Mesodermal cell (in vitro differentiated cells): ENCODE measurements around the gene SULF2.
"Not testable (repeated sequence)": the region's sequence is repeated elsewhere in the genome, so short reads cannot be mapped to it uniquely, and the experiment has no call there.

ENCODE experiments used
- H3K27ac ChIP-seq: 2 replicates; pipeline ENCODE4 v1.7.0; 2013; ENCODE audit warnings: mild to moderate bottlenecking, low read depth, low read length, moderate library complexity; ENCODE audit not compliant: severe bottlenecking
- H3K36me3 ChIP-seq: 2 replicates; pipeline ENCODE4 v1.7.1; 2013; ENCODE audit warnings: mild to moderate bottlenecking, low read length, moderate library complexity; ENCODE audit not compliant: control insufficient read depth, insufficient read depth
- H3K4me1 ChIP-seq: one replicate; pipeline ENCODE4 v1.7.1; 2013; ENCODE audit warnings: mild to moderate bottlenecking, low read length; ENCODE audit not compliant: insufficient read depth, control insufficient read depth, poor library complexity, severe bottlenecking
- H3K4me3 ChIP-seq: 2 replicates; pipeline ENCODE4 v1.7.0; 2013; ENCODE audit warnings: low read length, control low read depth, mild to moderate bottlenecking; ENCODE audit not compliant: insufficient read depth, poor library complexity, severe bottlenecking; ENCODE audit errors: extremely low read depth
- H3K9me3 ChIP-seq: 2 replicates; pipeline ENCODE4 v1.7.1; 2013; ENCODE audit warnings: mild to moderate bottlenecking, low read length, moderate library complexity; ENCODE audit not compliant: control insufficient read depth
- whole genome bisulfite sequencing, 2 experiments: methylation state at CpG; one replicate each; pipeline ENCODE4 v1.1.5; 2013; ENCODE audit warnings: missing lambda C conversion rate in 2 of 2; ENCODE audit not compliant: insufficient coverage in 2 of 2; 5-methylcytosine and 5-hydroxymethylcytosine counted together

SULF2 gene

GRCh38 chr20:47804224-47804825 lies 19.0 kb upstream of the SULF2 start:
- WGBS, 2 experiments: 46 to 52% methylated on average over 11 to 15 of the region's 15 CpGs
- not testable (repeated sequence) for H3K4me1 ChIP-seq, H3K4me3 ChIP-seq, H3K36me3 ChIP-seq, H3K9me3 ChIP-seq, H3K27ac ChIP-seq

DNA sequence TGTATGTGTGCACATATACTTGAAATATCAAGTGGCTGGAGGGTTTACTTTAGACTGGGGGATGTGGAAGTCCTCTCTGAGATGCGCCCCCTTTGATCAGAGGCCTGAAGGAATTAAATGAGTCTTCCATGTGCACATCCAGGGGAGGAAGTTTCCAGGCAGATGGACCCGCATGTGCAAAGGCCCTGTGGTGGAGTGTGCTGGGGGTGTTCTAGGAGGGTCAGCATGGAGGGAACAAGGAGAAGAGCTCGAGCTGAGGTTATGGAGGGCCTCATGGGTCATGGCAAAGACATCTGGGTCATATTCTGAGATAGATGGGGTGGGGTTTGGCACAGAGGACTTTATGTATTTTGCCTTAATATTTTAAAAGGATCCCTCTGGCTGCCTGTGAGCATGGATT lies 17.7 kb upstream of the SULF2 start:
- Histone ChIP-seq H3K27ac (no peak overlapping the region), H3K4me1 (no peaks in the 10 kb centered on the region), H3K9me3 (no peaks in the 10 kb centered on the region), H3K36me3 (no peaks in the 10 kb centered on the region), H3K4me3 (no peak overlapping the region)
- 87 to 96% methylated on average over 3 of the region's 3 CpGs for WGBS, 2 experiments

DNA sequence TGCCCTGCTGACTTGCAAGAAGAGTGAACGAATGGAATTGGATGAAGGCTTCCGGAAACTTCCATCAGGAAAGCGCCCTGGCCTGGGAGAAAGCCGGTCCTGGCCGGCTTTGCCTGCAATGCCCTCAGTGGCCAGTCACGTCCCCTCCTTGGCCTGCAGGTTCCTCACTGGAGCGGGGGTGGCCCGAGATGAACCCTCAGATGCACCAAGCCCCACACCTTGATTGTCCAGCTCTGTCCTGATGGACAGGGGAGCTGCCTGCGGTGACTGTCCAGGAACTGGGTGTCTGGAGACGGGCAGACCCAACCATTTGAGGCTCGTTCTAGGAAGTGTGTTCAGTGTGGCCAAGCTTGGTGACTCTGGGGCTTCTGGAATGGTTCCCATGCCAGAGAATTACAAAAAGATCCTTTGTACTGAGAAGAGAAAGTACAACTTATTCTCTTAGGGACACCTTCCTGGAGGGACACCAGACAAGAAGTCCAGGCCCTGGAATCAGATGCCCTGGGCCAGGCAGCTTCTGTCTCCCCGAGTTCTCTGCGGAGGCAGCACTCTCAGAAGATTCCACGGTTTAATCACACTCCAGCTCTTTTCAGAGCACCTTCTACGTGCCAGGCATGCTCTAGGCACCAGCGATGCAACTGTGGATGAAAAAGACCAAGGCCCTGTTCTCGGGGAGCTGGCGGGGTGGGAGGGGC lies 17.1 kb upstream of the SULF2 start:
- no peaks in the 10 kb centered on the region for H3K9me3 ChIP-seq
- H3K36me3 ChIP-seq: no peaks in the 10 kb centered on the region
- no peak overlapping the region for H3K4me3 ChIP-seq
- H3K27ac ChIP-seq: no peak overlapping the region
- no peaks in the 10 kb centered on the region for H3K4me1 ChIP-seq
- WGBS, 2 experiments: 88 to 91% methylated on average over 16 to 17 of the region's 18 CpGs

- Histone ChIP-seq H3K4me3 (no peak overlapping the region), H3K4me1 (no peaks in the 10 kb centered on the region), H3K27ac (no peak overlapping the region), H3K9me3 (no peaks in the 10 kb centered on the region), H3K36me3 (no peaks in the 10 kb centered on the region)
- 85 to 87% methylated on average over 13 to 15 of the region's 15 CpGs for WGBS, 2 experiments
These were observed 16.5 kb upstream of the SULF2 start for GRCh38 chr20:47801759-47802158.

DNA sequence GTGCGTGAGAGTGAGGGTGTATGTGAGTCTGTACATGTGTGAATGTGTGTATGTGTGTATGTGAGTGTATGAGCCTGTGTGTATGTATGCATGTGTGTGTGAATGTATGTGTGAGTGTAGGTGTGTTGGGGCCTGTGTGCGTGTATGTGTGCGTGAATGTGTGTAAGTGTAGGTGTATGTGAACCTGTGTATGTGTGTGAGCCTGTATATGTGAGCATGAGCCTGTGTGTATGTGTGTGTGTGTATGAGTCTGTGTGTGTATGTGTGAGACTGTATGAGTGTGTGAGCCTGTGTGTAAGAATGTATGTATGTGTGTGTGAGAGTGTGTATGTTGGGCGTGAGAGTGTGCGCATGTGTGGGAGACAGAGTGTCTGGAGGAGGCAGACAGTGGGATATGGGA lies 15.8 kb upstream of the SULF2 start:
- no peaks in the 10 kb centered on the region for H3K4me1 ChIP-seq
- H3K9me3 ChIP-seq: no peaks in the 10 kb centered on the region
- no peak overlapping the region for H3K27ac ChIP-seq
- 89 to 92% methylated on average over 4 to 5 of the region's 5 CpGs for WGBS, 2 experiments
- no peaks in the 10 kb centered on the region for H3K36me3 ChIP-seq
- no peak overlapping the region for H3K4me3 ChIP-seq

- Histone ChIP-seq H3K27ac (no peak overlapping the region), H3K9me3 (no peaks in the 10 kb centered on the region), H3K4me3 (no peak overlapping the region), H3K36me3 (no peaks in the 10 kb centered on the region), H3K4me1 (no peaks in the 10 kb centered on the region)
- WGBS, 2 experiments: 91% methylated on average over 7 to 11 of the region's 11 CpGs
These were observed 15.3 kb upstream of the SULF2 start for GRCh38 chr20:47800623-47801022.

GRCh38 chr20:47799116-47799715 lies 13.9 kb upstream of the SULF2 start:
- Histone ChIP-seq H3K4me3 (no peak overlapping the region), H3K27ac (no peak overlapping the region), H3K9me3 (no peaks in the 10 kb centered on the region), H3K4me1 (no peaks in the 10 kb centered on the region), H3K36me3 (no peaks in the 10 kb centered on the region)
- 85 to 86% methylated on average over 4 of the region's 6 CpGs for WGBS, 2 experiments

DNA sequence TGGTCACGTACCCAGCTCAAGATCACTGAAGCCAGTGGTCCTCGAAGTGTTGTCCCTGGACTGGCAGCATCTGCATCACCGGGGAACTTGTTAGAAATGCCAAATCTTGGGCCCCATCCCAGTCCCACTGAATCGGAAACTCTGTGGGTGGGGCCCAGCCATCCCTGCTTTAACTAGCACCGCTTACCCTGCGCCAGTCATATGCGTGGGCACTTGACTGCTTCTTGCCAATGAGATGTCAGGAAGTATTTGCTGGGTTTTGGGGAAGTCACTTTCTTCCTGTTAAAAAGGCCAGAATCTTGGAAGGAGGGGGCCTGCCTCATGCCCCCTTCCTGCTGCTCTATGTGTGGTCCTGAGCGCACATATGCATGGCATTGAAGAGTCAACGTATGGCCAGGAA lies 11.7 kb upstream of the SULF2 start:
- WGBS, 2 experiments: 95 to 96% methylated on average over 5 to 9 of the region's 9 CpGs
- Histone ChIP-seq H3K4me3 (no peak overlapping the region), H3K9me3 (no peaks in the 10 kb centered on the region), H3K4me1 (peaks cover under 1% of the 10 kb centered on the region), H3K36me3 (no peaks in the 10 kb centered on the region), H3K27ac (no peak overlapping the region)

- Histone ChIP-seq H3K9me3 (no peaks in the 10 kb centered on the region), H3K27ac (no peak overlapping the region), H3K36me3 (no peaks in the 10 kb centered on the region), H3K4me3 (no peak overlapping the region), H3K4me1 (peaks cover 8% of the 10 kb centered on the region)
- 93 to 96% methylated on average over 11 to 13 of the region's 17 CpGs for WGBS, 2 experiments
These were observed 10.1 kb upstream of the SULF2 start for GRCh38 chr20:47795214-47795907.

DNA sequence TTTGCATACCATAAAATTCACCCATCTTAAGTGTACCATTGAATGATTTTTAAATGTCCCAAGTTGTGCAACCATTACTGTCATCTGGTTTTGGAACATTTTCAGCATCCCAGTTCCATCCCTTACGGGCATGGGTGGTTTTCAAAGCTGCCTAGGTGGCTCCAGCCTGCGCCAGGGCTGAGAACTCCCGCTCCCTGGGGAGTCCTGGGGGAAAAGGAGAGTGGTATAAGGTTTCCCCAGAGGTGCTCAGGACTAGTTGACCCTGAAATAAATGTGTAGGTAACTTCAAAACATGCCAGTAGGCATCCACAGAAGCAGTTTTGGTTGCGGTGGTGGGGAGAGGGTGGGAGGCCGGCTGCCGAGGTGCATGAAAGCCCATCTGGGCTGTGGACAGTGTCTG lies 9.0 kb upstream of the SULF2 start:
- WGBS, 2 experiments: 96% methylated on average over 4 of the region's 6 CpGs; no CpG with 5 or more reads in 1 of the 2 experiments
- H3K36me3 ChIP-seq, H3K4me3 ChIP-seq, H3K27ac ChIP-seq, H3K4me1 ChIP-seq, H3K9me3 ChIP-seq: not testable (repeated sequence)
